DND-41 (cell line): Measurements from ENCODE around the gene TREM2.

ENCODE experiments used
- CTCF ChIP-seq: IDR thresholded peaks from 2 replicates; pipeline ENCODE4 v1.5.1; 2012; ENCODE audit warnings: borderline replicate concordance, low read length, moderate library complexity, mild to moderate bottlenecking; ENCODE audit not compliant: poor library complexity, severe bottlenecking; ENCODE audit errors: extremely low read depth
- EZH2 ChIP-seq: IDR thresholded peaks from 3 replicates; pipeline ENCODE4 v1.6.1; 2012; ENCODE audit warnings: borderline replicate concordance, low read depth, mild to moderate bottlenecking, moderate library complexity, low read length, inconsistent platforms; ENCODE audit not compliant: severe bottlenecking

- TF ChIP-seq CTCF (no peak), EZH2 (no peak)
These were observed 15.0 kb downstream of the TREM2 start for GRCh38 chr6:41147917-41148316.
